Sigmoid colon (tissue), 7 donors: ENCODE data around the gene TSPO2. TPM values are rescaled to one million over a fixed set of nuclear protein-coding genes. Genes with fewer than 3 reads are reported as not detected.
A peak's percentile ranks its signal among the peaks of the same experiment; 100 is the strongest.

ENCODE experiments used
- DNase-seq: peaks from one replicate; pipeline ENCODE4 v3.0.0-alpha.2; 2019
- H3K27ac ChIP-seq, 4 donors: fragments of 200-600 bp; sonication (generic); one replicate each; pipeline ENCODE4 v1.5.1; 2016 to 2019; ENCODE audit warnings: mild to moderate bottlenecking in 1 of 4
- H3K27me3 ChIP-seq, 3 donors: fragments of 200-600 bp; sonication (generic); one replicate each; pipeline ENCODE4 v1.5.1; 2019; ENCODE audit warnings: mild to moderate bottlenecking in 1 of 3
- H3K36me3 ChIP-seq, 4 donors: fragments of 200-600 bp; sonication (generic); one replicate each; pipeline ENCODE4 v1.5.1; 2016 to 2019
- H3K4me1 ChIP-seq, 4 donors: fragments of 200-600 bp; sonication (generic); one replicate each; pipeline ENCODE4 v1.5.1; 2017 to 2019
- H3K4me3 ChIP-seq, 4 donors: fragments of 200-600 bp; sonication (generic); one replicate each; pipeline ENCODE4 v1.5.1; 2017 to 2019; ENCODE audit warnings: mild to moderate bottlenecking in 2 of 4, moderate library complexity in 1 of 4
- H3K9me3 ChIP-seq, 4 donors: fragments of 200-600 bp in 3 of 4; sonication (generic) in 3 of 4; one replicate each; pipeline versions ENCODE4 v1.5.1 to v1.6.1; 2013 to 2019
- EP300 ChIP-seq, 4 donors: sonication (generic); formaldehyde crosslinking; IDR thresholded peaks; one replicate each; pipeline ENCODE4 v1.6.1; 2017; ENCODE audit warnings: antibody characterized with exemption in 4 of 4
- POLR2A ChIP-seq, 2 donors: fragments of 450-650 bp; IDR thresholded peaks; one replicate each; pipeline ENCODE4 v1.6.1; 2016; ENCODE audit warnings: antibody characterized with exemption in 2 of 2, mild to moderate bottlenecking in 2 of 2, moderate library complexity in 2 of 2
- POLR2AphosphoS5 ChIP-seq, 4 donors: sonication (generic); formaldehyde crosslinking; IDR thresholded peaks; one replicate each; pipeline ENCODE4 v1.6.1; 2017; ENCODE audit warnings: antibody characterized with exemption in 4 of 4
- WGBS, 2 donors: extraction: QIAGEN DNeasy Blood & Tissue Kit; methylation state at CpG; one replicate each; pipeline ENCODE4 v1.1.7; 2013; 5-methylcytosine and 5-hydroxymethylcytosine counted together
- intact Hi-C: fragments of 100-400 bp; cut with DNase I; formaldehyde crosslinking; loops from one replicate; pipeline ENCODE4 v1.15.1; 2023
- polyA plus RNA-seq, 3 donors: library from polyadenylated mRNA; stranded (reverse); fragments of 200-250 nt; gene quantifications; one replicate each; pipeline ENCODE4 v1.2.3, GENCODE V29; 2013
- total RNA-seq, 4 donors: library from RNA; depleted of rRNA; stranded (reverse); fragments of >200 nt; gene quantifications; one replicate each; pipeline ENCODE4 v1.1.0, GENCODE V29; 2016
- TF ChIP-seq, protein P1 (sequence below), 4 experiments: fragments of 450-650 bp in 3 of 4; fragments of 200-600 bp in 1 of 4; IDR thresholded peaks; one replicate each; pipeline ENCODE4 v1.5.1; 2016 to 2019; ENCODE audit warnings: antibody characterized with exemption in 4 of 4, mild to moderate bottlenecking in 3 of 4, moderate library complexity in 2 of 4
- donor health status: healthy with polysubstance abuse.
- donor health status: Bipolar disorder and iron deficiency.
- donor health status: healthy.

Gene TSPO2
- total and polyA plus RNA-seq, 7 donors, result 0.48 TPM; not detected in 6

DNA sequence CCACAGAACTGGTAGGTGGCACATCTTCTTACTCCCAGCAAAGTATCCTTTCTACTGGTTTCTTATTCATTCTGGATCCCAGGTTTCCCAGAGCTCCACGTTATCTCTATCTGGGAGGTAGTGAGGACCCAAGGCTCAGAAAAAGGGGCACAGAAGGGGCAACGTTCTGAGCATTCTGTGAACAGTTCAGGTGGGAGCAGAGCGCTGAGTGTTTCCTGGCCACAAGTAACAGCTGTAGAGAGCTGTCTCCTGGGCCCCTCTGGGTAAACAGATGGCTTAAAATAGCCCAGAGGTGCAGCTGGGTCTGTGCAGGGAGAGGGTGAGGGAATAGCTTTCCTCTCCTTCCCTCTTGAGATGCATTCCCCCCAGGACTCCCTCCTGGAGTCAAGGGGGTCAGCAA is 12.9 kb downstream of the TSPO2 start:
- H3K36me3 ChIP-seq, result no peaks in the 10 kb centered on the region
- peaks cover 0 to 65% (median 56%) of the 10 kb centered on the region in 4 donors for H3K4me1 ChIP-seq
- WGBS, 2 donors, result 36 to 70% methylated on average over 3 of the region's 3 CpGs
- H3K4me3 ChIP-seq, result no peak overlapping the region
- DNase-seq, result no peak
- TF ChIP-seq POLR2AphosphoS5 (IDR thresholded peaks at IDR 0.05) (no peak), EP300 (IDR thresholded peaks at IDR 0.05) (no peak), POLR2A (IDR thresholded peaks at IDR 0.05) (no peak)
- TF ChIP-seq, protein P1, sequence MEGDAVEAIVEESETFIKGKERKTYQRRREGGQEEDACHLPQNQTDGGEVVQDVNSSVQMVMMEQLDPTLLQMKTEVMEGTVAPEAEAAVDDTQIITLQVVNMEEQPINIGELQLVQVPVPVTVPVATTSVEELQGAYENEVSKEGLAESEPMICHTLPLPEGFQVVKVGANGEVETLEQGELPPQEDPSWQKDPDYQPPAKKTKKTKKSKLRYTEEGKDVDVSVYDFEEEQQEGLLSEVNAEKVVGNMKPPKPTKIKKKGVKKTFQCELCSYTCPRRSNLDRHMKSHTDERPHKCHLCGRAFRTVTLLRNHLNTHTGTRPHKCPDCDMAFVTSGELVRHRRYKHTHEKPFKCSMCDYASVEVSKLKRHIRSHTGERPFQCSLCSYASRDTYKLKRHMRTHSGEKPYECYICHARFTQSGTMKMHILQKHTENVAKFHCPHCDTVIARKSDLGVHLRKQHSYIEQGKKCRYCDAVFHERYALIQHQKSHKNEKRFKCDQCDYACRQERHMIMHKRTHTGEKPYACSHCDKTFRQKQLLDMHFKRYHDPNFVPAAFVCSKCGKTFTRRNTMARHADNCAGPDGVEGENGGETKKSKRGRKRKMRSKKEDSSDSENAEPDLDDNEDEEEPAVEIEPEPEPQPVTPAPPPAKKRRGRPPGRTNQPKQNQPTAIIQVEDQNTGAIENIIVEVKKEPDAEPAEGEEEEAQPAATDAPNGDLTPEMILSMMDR (IDR thresholded peaks at IDR 0.05), result no peak
- intact Hi-C loops, result no loop called here
- H3K9me3 ChIP-seq, result no peaks in the 10 kb centered on the region
- peak overlapping the region; percentile 30 to 72 (median 42) for H3K27ac ChIP-seq
- no peaks in the 10 kb centered on the region for H3K27me3 ChIP-seq

GRCh38 chr6:41056768-41057490 is 14.7 kb downstream of the TSPO2 start:
- no peak overlapping the region for H3K4me3 ChIP-seq
- intact Hi-C loops, result no loop called here
- peaks cover 0 to 70% (median 59%) of the 10 kb centered on the region in 4 donors for H3K4me1 ChIP-seq
- DNase-seq, result no peak
- H3K9me3 ChIP-seq, result no peaks in the 10 kb centered on the region
- H3K27ac ChIP-seq, result peak overlapping the region; percentile 25 to 72 (median 66)
- TF ChIP-seq, protein P1 (IDR thresholded peaks at IDR 0.05), result no peak
- TF ChIP-seq EP300 (IDR thresholded peaks at IDR 0.05) (no peak), POLR2AphosphoS5 (IDR thresholded peaks at IDR 0.05) (peak in 2 of 4 donors; percentile 25 to 38), POLR2A (IDR thresholded peaks at IDR 0.05) (no peak)
- no peaks in the 10 kb centered on the region for H3K27me3 ChIP-seq
- H3K36me3 ChIP-seq, result peaks cover 0 to 8% (median 2%) of the 10 kb centered on the region in 4 donors
- WGBS, 2 donors, result 84 to 94% methylated on average over 6 of the region's 6 CpGs

GRCh38 chr6:41058783-41059181 is 16.5 kb downstream of the TSPO2 start:
- intact Hi-C loops, result no loop called here
- Histone ChIP-seq H3K36me3 (peaks cover 0 to 19% (median 3%) of the 10 kb centered on the region in 4 donors), H3K4me1 (peaks cover 0 to 57% (median 45%) of the 10 kb centered on the region in 4 donors), H3K9me3 (no peaks in the 10 kb centered on the region), H3K4me3 (no peak overlapping the region), H3K27ac (peak overlapping the region in 3 of 4 donors; percentile 21 to 34 (median 24)), H3K27me3 (no peaks in the 10 kb centered on the region)
- TF ChIP-seq EP300 (IDR thresholded peaks at IDR 0.05) (no peak), POLR2A (IDR thresholded peaks at IDR 0.05) (no peak), POLR2AphosphoS5 (IDR thresholded peaks at IDR 0.05) (no peak)
- TF ChIP-seq, protein P1 (IDR thresholded peaks at IDR 0.05), result no peak
- 89 to 93% methylated on average over 2 of the region's 2 CpGs for WGBS, 2 donors
- no peak for DNase-seq

DNA sequence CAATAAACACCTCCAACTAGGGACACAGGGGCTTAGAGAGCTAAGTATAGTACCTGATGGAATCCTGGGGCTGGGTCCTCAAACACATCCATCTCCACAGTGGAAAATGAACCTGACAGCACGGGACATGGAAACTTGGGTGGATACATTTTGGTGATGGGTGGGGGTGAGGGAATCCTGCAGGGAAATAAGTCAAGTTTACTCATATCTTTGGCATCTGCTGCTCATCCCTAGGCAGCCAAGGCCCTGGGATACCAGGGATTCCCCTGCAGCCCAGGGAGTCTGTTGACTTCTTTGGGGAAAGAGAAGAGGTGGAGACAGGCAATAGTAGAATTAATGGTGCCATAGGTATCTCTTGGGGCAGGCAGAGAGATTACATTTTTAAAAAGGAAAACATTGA is 17.3 kb downstream of the TSPO2 start:
- Histone ChIP-seq H3K27me3 (no peaks in the 10 kb centered on the region), H3K27ac (peak overlapping the region in 2 of 4 donors; percentile 21 to 34), H3K4me3 (no peak overlapping the region), H3K36me3 (peaks cover 4 to 27% (median 7%) of the 10 kb centered on the region in 4 donors), H3K9me3 (no peaks in the 10 kb centered on the region), H3K4me1 (peaks cover 0 to 55% (median 45%) of the 10 kb centered on the region in 4 donors)
- no peak for TF ChIP-seq EP300 (IDR thresholded peaks at IDR 0.05)
- TF ChIP-seq, protein P1 (IDR thresholded peaks at IDR 0.05), result no peak
- no peak for TF ChIP-seq POLR2A (IDR thresholded peaks at IDR 0.05)
- no peak for TF ChIP-seq POLR2AphosphoS5 (IDR thresholded peaks at IDR 0.05)
- 81 to 92% methylated on average over 1 of the region's 1 CpG for WGBS, 2 donors
- intact Hi-C loops, result no loop called here
- no peak for DNase-seq
